Hematopoietic multipotent progenitor cell treated with erythropoietin and hydrocortisone succinate and interleukin-3 and kit ligand, for 6 days (in vitro differentiated cells): Measurements from ENCODE around the gene KANK4.

Experiments
- DNase-seq: peaks from one replicate; pipeline ENCODE4 v3.0.0-alpha.2; 2015

KANK4 gene

DNA sequence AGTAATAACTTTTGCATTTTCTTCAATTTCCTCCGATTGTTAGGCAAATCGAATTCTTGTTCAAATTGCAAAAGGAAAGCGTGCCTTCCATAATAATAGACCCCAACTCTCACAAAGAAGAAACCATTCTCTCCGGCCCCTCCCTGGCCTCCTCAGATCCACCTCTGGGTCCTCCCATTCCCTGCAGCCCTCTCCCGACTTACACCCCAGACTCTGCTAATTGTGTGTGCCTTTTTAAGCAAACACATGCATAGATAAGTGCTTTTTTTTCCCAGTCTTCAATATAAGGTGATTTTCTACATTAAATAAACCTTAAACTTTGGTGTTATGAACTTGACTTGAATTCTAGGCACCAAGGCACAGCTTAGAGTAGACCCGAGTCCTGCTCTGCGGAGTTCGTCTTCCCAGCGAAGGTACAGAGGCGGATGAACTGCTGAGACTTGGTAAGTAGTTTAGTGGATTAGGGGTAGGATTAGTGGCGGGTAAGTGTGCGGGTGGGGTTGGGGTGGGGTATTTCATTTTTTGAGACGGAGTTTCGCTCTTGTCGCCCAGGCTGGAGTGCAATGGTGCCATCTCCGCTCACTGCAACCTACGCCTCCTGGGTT lies 123.0 kb downstream of the KANK4 start:
- no peak for DNase-seq

DNA sequence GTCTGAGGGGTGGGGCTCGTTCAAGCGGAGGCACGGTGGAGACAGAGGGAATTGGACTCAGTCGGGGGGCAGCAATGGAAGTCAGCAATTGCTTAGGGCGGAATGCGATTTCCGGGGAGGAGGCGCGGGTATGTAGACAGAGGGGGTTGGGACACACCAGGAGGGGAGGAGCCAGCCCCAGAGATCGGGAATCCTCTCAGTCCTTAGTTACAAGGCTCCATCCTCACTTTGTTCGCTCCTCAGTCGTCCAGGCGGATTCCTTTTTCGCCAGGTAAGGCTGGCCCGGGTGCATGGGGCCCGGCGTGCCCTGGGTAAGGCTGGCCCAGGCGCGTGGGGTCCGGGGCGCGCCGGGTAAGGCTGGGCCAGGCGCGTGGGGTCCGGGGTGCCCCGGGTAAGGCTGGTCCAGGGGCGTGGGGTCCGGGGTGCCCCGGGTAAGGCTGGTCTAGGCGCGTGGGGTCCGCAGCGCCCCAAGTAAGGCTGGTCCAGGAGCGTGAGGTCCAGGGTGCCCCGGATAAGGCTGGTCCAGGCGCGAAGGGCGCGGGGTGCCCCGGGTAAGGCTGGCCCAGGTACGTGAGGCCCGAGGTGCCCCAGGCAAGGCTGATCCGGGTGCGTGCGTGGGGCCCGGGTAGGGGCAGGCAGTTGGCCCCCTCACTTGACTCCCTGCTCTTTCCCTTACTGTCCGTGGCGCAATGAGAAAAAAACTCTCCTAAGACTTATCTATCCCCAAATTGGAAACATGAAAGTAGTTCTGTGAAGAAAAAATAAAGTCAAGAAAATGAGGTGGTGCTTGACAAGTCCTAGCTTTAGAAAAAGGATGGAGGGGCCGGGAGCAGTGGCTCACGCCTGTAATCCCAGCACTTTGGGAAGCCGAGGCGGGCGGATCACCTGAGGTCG lies 124.3 kb downstream of the KANK4 start, which contains the start of gene L1TD1:
L1TD1 (plus strand) TSS at position 199 of the 894 bp plus-strand sequence. CDS start 11,780 bp downstream, outside the sequence.
- no peak for DNase-seq

DNA sequence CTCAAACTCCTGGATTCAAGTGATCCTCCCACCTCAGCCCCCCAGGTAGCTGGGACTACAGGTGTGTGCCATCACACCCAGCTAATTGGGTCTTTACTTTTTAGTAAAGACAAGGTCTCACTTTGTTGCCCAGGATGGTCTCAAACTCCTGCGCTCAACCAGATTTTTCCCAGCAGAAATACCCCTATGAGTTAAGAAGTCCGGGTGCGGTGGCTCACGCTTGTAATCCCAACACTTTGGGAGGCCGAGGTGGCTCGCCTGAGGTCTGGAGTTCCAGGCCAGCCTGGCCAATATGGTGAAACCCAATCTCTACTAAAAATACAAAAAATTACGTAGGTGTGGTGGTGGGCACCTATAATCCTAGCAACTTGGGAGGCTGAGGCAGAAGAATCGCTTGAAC lies 131.1 kb downstream of the KANK4 start:
- no peak for DNase-seq

DNA sequence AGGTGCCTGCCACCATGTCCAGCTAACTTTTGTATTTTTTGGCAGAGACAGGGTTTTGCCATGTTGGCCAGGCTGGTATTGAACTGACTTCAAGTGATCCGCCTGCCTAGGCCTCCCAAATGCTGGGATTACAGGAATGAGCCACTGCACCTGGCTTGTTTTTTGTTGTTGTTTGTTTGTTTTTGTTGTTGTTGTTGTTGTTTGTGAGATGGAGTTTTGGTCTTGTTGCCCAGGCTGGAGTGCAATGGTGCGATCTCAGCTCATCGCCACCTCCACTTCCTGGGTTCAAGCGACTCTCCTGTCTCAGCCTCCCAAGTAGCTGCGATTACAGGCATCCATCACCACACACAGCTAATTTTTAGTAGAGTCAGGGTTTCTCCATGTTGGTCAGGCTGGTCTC lies 131.7 kb downstream of the KANK4 start:
- no peak for DNase-seq
